ENCODE results near the gene PBRM1. TPM values are rescaled to one million over a fixed set of nuclear protein-coding genes. Genes with fewer than 3 reads are reported as not detected.

The PBRM1 gene
- total and polyA plus RNA-seq, 2 of the 13 experiments (the other 11 are each of a cell fraction or from before 2014, with no cell fraction given): 10.9 to 33.2 TPM

DNA sequence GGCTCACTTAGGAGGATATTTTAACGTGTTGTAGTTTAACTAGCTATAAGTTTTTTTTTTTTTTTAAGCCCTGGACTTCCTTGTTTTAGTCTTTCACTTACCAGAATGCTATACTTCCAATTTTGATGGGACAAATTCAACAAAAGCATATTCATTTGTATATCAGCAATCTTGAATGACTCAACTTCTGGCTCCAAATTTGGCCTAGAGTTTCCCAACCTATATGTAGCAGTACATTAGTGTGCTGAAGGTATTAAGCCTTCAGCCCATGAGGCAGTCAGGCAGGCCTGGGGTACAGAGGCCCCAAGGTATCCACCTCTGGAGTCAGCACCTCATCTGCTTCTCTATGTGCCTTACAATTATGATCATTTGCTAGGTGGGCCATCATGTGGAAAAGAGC lies 5.9 kb downstream of the PBRM1 start:
- no peak overlapping the region for H3K4me3 ChIP-seq (replicated peaks in 1 of 3; ENCODE audit: insufficient read depth in 1 of 3, low read depth in 2 of 3, low read length in 3 of 3)
- 94% methylated on average over 1 of the region's 1 CpG for WGBS (ENCODE audit: low lambda C conversion rate)
- FAIRE-seq (no peak), DNase-seq (ENCODE audit: low spot score) (no peak), ATAC-seq (no peak)
- no TSS peak for BruUV-seq (replicated peaks)
- intact Hi-C loops (cut with micrococcal nuclease; ENCODE audit: unreplicated experiment) (no loop called here), in situ Hi-C loops (cut with HindIII; ENCODE audit: extremely low pct_ligation_motif_present, low pct_unique_long_range_greater_than_20kb) (loop anchor here (10.0 kb wide), 1 partner anchor 225 kb away; the partner anchor contains the start of genes NISCH and TNNC1)
- H3K9me3 ChIP-seq (ENCODE audit: low read length): no peaks in the 10 kb centered on the region
- ChIA-PET POLR2A (no interaction called here), CTCF (ENCODE audit: low intra/inter-chr PET ratio, low total read pairs) (no interaction called here)
- no peak overlapping the region for H2AFZ ChIP-seq (ENCODE audit: low read length)
- H4K20me1 ChIP-seq (ENCODE audit: insufficient read depth, low read length): no peaks in the 10 kb centered on the region
- H3K36me3 ChIP-seq (replicated peaks in 1 of 2; ENCODE audit: control insufficient read depth in 1 of 2, insufficient read depth in 2 of 2, low read length in 2 of 2): peaks cover 7 to 43% of the 10 kb centered on the region in 2 experiments
- H3K4me2 ChIP-seq (ENCODE audit: low read depth, low read length): no peak overlapping the region
- H3K27ac ChIP-seq (ENCODE audit: extremely low read length, insufficient read depth, low read length): no peak overlapping the region
- peaks cover 46% of the 10 kb centered on the region for H3K79me2 ChIP-seq (ENCODE audit: insufficient read depth, low read length)
- H3K9ac ChIP-seq (ENCODE audit: insufficient read depth, low read depth, low read length): no peak overlapping the region
- peaks cover 66% of the 10 kb centered on the region for H3K4me1 ChIP-seq (ENCODE audit: insufficient read depth, low read length)
- no peak for TF ChIP-seq RNF2 (conservative IDR thresholded peaks at IDR 0.05; ENCODE audit: low read depth)
- TF ChIP-seq JUN (CRISPR knock-in tag; IDR thresholded peaks at IDR 0.05): no peak
- TF ChIP-seq TOE1 (CRISPR knock-in tag; IDR thresholded peaks at IDR 0.05): no peak
- no peak for TF ChIP-seq ZBTB1 (CRISPR knock-in tag; IDR thresholded peaks at IDR 0.05; ENCODE audit: borderline replicate concordance)
- no peak for TF ChIP-seq ZFAT (CRISPR knock-in tag; conservative IDR thresholded peaks at IDR 0.05)
- no peak for TF ChIP-seq ZNF737 (CRISPR knock-in tag; IDR thresholded peaks at IDR 0.05; ENCODE audit: borderline replicate concordance)
- TF ChIP-seq ZNF3 (CRISPR knock-in tag; IDR thresholded peaks at IDR 0.05): no peak
- no peak for TF ChIP-seq NCOA2 (CRISPR knock-in tag; IDR thresholded peaks at IDR 0.05)
- TF ChIP-seq, protein P1, sequence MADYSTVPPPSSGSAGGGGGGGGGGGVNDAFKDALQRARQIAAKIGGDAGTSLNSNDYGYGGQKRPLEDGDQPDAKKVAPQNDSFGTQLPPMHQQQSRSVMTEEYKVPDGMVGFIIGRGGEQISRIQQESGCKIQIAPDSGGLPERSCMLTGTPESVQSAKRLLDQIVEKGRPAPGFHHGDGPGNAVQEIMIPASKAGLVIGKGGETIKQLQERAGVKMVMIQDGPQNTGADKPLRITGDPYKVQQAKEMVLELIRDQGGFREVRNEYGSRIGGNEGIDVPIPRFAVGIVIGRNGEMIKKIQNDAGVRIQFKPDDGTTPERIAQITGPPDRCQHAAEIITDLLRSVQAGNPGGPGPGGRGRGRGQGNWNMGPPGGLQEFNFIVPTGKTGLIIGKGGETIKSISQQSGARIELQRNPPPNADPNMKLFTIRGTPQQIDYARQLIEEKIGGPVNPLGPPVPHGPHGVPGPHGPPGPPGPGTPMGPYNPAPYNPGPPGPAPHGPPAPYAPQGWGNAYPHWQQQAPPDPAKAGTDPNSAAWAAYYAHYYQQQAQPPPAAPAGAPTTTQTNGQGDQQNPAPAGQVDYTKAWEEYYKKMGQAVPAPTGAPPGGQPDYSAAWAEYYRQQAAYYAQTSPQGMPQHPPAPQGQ (CRISPR knock-in tag; IDR thresholded peaks at IDR 0.05; ENCODE audit: borderline replicate concordance): no peak
- no peak for TF ChIP-seq ZSCAN21 (CRISPR knock-in tag; IDR thresholded peaks at IDR 0.05; ENCODE audit: borderline replicate concordance)
- no peak for TF ChIP-seq DNMT3B (CRISPR knock-in tag; conservative IDR thresholded peaks at IDR 0.05)
- TF ChIP-seq HDAC6 (IDR thresholded peaks at IDR 0.05; ENCODE audit: low read depth, low read length): no peak
- TF ChIP-seq ZNF33B (CRISPR knock-in tag; IDR thresholded peaks at IDR 0.05): no peak
- no peak for TF ChIP-seq PHF8 (CRISPR knock-in tag; IDR thresholded peaks at IDR 0.05)
- TF ChIP-seq ATRX (CRISPR knock-in tag; IDR thresholded peaks at IDR 0.05; ENCODE audit: borderline replicate concordance): no peak
- TF ChIP-seq, protein P2, sequence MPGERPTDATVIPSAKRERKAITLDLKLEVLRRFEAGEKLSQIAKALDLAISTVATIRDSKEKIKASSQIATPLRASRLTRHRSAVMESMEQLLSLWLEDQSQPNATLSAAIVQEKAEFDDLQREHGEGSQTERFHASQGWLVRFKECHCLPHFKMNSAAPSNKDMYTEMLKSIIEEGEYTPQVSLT (CRISPR knock-in tag; IDR thresholded peaks at IDR 0.05; ENCODE audit: borderline replicate concordance, low read depth): no peak
- TF ChIP-seq XRCC5 (optimal IDR thresholded peaks at IDR 0.05; ENCODE audit: low read length): no peak
- no peak for TF ChIP-seq KLF13 (CRISPR knock-in tag; IDR thresholded peaks at IDR 0.05)
- TF ChIP-seq SPEN (CRISPR knock-in tag; IDR thresholded peaks at IDR 0.05; ENCODE audit: low read depth): no peak
- TF ChIP-seq MAFF (IDR thresholded peaks at IDR 0.05; ENCODE audit: low read depth, low read length): no peak
- no peaks in the 10 kb centered on the region for H3K27me3 ChIP-seq (ENCODE audit: control insufficient read depth in 1 of 2, insufficient read depth in 2 of 2, low read length in 2 of 2)
